Spleen (tissue), 11 donors: Measurements from ENCODE around the gene ZNF648. TPM values are rescaled to one million over a fixed set of nuclear protein-coding genes. Genes with fewer than 3 reads are reported as not detected.
"Not testable (repeated sequence)": the region's sequence is repeated elsewhere in the genome, so short reads cannot be mapped to it uniquely, and the experiment has no call there.

Experiments used
- DNase-seq: peaks from one replicate; pipeline ENCODE4 v3.0.0-alpha.2; 2020
- H3K27ac ChIP-seq, 8 donors: fragments of 200-600 bp; sonication (generic) in 7 of 8; 1 replicate in 4 of 8; 2 replicates in 4 of 8; pipeline versions ENCODE4 v1.5.0 to v1.8.0; 2016 to 2021; ENCODE audit warnings: inconsistent platforms in 4 of 8, mild to moderate bottlenecking in 4 of 8, moderate library complexity in 1 of 8
- H3K27me3 ChIP-seq, 7 donors: fragments of 200-600 bp; sonication (generic) in 6 of 7; replicated peaks in 1 of 7; 1 replicate in 4 of 7; 2 replicates in 3 of 7; pipeline versions ENCODE4 v1.5.0 to v1.8.0; 2016 to 2021; ENCODE audit warnings: inconsistent platforms in 3 of 7, mild to moderate bottlenecking in 1 of 7
- H3K36me3 ChIP-seq, 6 donors: fragments of 200-600 bp; sonication (generic) in 5 of 6; 1 replicate in 4 of 6; 2 replicates in 2 of 6; pipeline versions ENCODE4 v1.5.0 to v1.8.0; 2016 to 2021; ENCODE audit warnings: inconsistent platforms in 2 of 6
- H3K4me1 ChIP-seq, 6 donors: fragments of 200-600 bp; sonication (generic) in 5 of 6; 1 replicate in 3 of 6; 2 replicates in 3 of 6; pipeline versions ENCODE4 v1.5.0 to v1.8.0; 2016 to 2021; ENCODE audit warnings: inconsistent platforms in 3 of 6
- H3K4me3 ChIP-seq, 8 donors: fragments of 200-600 bp; sonication (generic) in 7 of 8; 1 replicate in 4 of 8; 2 replicates in 4 of 8; pipeline versions ENCODE4 v1.5.0 to v1.8.0; 2016 to 2021; ENCODE audit warnings: inconsistent platforms in 4 of 8, mild to moderate bottlenecking in 4 of 8, moderate library complexity in 2 of 8
- H3K9me3 ChIP-seq, 8 donors: fragments of 200-600 bp; sonication (generic) in 7 of 8; 1 replicate in 4 of 8; 2 replicates in 4 of 8; pipeline versions ENCODE4 v1.5.0 to v1.8.0; 2016 to 2021; ENCODE audit warnings: inconsistent platforms in 4 of 8
- POLR2A ChIP-seq, 3 donors: fragments of 450-650 bp; IDR thresholded peaks; one replicate each; pipeline ENCODE4 v1.5.1; 2017; ENCODE audit warnings: antibody characterized with exemption in 3 of 3, mild to moderate bottlenecking in 1 of 3
- POLR2AphosphoS5 ChIP-seq, 3 donors: sonication (generic); formaldehyde crosslinking; IDR thresholded peaks; one replicate each; pipeline ENCODE4 v1.5.1; 2017; ENCODE audit warnings: antibody characterized with exemption in 3 of 3
- WGBS, 5 donors: extraction: QIAGEN DNeasy Blood & Tissue Kit in 3 of 5; methylation state at CpG; one replicate each; pipeline versions ENCODE4 v1.1.5 to v1.1.7; 2013 to 2018; 5-methylcytosine and 5-hydroxymethylcytosine counted together
- intact Hi-C: fragments of 100-400 bp; cut with DNase I; formaldehyde crosslinking; loops from one replicate; pipeline ENCODE4 v1.15.0; 2023; ENCODE audit warnings: low total_unique reads
- polyA plus RNA-seq, 3 donors: library from polyadenylated mRNA; stranded (reverse); fragments of 200-250 nt; gene quantifications; one replicate each; pipeline ENCODE4 v1.2.1, GENCODE V29; 2013
- total RNA-seq, 7 donors: library from RNA; depleted of rRNA in 3 of 7; stranded (reverse); fragments of >200 nt in 3 of 7; fragmentation: NEBNext Ultra II Directional in 4 of 7; extraction: Animal tissue kit (Norgen Biotek cat#: 25700) in 4 of 7; gene quantifications; one replicate each; pipeline versions ENCODE4 v1.1.0 to v1.2.1, GENCODE V29; 2016 to 2021
- TF ChIP-seq, protein P1 (sequence below), 11 experiments: fragments of 200-600 bp in 7 of 11; fragments of 450-650 bp in 4 of 11; sonication (generic) in 4 of 11; IDR thresholded peaks in 8 of 11; conservative IDR thresholded peaks in 3 of 11; 1 replicate in 7 of 11; 2 replicates in 4 of 11; pipeline versions ENCODE4 v1.4.0 to v1.8.0; 2016 to 2021; ENCODE audit warnings: antibody characterized with exemption in 11 of 11, inconsistent platforms in 4 of 11, mild to moderate bottlenecking in 1 of 11
- donor health status: healthy with polysubstance abuse.
- donor health status: DM: no; HTN: no; CAD: no; lungs with moderate emphysema.
- donor health status: DM: no; HTN: no; CAD: no.
- donor health status: Bipolar disorder and iron deficiency.
- donor health status: healthy.
- donor health status: DM: no; HTN: no; CAD: no.
- donor health status: DM: yes; HTN: yes; CAD: no.

ZNF648 gene
- total and polyA plus RNA-seq, 10 donors = 0.26 TPM; not detected in 9

DNA sequence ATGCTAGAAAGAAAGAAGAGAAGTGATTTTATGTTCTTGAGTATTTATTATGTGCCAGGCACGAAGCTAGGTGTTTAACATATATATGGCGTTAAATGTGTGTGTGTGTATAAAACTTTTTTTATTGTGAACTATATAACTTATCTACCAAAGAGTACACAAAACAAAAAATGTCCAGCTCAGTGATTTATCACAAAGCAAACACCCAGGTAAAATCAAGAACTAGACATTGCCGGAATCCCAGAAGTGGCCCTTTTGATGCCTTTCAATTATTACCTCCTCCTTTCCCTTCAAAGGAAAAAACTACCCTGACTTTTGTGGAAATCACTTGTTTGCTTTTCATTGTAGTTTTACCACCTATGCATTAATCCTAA, 40.5 kb upstream of the ZNF648 start:
- intact Hi-C loops = no loop called here
- DNase-seq = no peak
- peaks cover 0 to 11% (median 3%) of the 10 kb centered on the region in 8 donors for H3K9me3 ChIP-seq
- TF ChIP-seq POLR2AphosphoS5 (IDR thresholded peaks at IDR 0.05) = no peak
- peaks cover 0 to 30% (median 0%) of the 10 kb centered on the region in 7 donors for H3K27me3 ChIP-seq
- no peaks in the 10 kb centered on the region for H3K36me3 ChIP-seq
- H3K4me3 ChIP-seq = no peak overlapping the region
- H3K4me1 ChIP-seq = no peaks in the 10 kb centered on the region
- 85 to 93% (median 87%) methylated on average over 3 of the region's 3 CpGs for WGBS, 5 donors
- no peak overlapping the region for H3K27ac ChIP-seq

DNA sequence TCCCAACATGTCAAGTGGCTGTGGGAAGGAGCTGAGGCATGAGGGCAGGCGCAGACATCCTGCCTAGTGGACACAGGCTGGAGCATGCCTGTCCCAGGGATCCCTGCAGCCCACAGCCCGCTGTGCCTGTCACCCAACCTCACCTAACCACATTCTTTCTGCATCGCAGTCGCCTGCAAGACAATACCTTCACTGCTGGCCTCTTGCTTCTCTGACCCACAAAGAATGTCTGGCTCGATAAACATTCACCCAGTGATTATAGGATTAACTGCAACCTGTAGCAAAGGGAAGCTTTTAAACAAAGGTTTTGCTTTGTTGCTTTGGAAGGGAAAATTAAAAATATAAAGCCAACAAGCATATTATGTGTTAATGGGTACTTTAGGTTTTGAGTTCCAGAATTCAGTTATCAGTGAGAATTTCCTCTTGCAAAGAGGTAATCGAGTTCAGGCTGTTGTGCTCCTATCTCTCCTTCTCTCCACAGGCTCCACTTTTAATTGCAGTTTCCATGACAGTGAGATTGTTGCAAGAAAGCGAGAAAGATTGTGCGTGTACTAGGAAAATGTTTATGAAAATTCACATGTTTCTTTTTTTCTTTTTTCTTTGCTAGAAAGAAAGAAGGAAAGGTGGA, 40.0 kb upstream of the ZNF648 start:
- 35 to 45% (median 39%) methylated on average over 8 of the region's 8 CpGs for WGBS, 5 donors
- Histone ChIP-seq H3K36me3 (no peaks in the 10 kb centered on the region), H3K4me1 (no peaks in the 10 kb centered on the region), H3K27ac (no peak overlapping the region), H3K9me3 (peaks cover 0 to 11% (median 3%) of the 10 kb centered on the region in 8 donors), H3K27me3 (peaks cover 0 to 26% (median 0%) of the 10 kb centered on the region in 7 donors), H3K4me3 (no peak overlapping the region)
- intact Hi-C loops = no loop called here
- TF ChIP-seq, protein P1, sequence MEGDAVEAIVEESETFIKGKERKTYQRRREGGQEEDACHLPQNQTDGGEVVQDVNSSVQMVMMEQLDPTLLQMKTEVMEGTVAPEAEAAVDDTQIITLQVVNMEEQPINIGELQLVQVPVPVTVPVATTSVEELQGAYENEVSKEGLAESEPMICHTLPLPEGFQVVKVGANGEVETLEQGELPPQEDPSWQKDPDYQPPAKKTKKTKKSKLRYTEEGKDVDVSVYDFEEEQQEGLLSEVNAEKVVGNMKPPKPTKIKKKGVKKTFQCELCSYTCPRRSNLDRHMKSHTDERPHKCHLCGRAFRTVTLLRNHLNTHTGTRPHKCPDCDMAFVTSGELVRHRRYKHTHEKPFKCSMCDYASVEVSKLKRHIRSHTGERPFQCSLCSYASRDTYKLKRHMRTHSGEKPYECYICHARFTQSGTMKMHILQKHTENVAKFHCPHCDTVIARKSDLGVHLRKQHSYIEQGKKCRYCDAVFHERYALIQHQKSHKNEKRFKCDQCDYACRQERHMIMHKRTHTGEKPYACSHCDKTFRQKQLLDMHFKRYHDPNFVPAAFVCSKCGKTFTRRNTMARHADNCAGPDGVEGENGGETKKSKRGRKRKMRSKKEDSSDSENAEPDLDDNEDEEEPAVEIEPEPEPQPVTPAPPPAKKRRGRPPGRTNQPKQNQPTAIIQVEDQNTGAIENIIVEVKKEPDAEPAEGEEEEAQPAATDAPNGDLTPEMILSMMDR (IDR thresholded peaks at IDR 0.05 in 8 of 11, conservative IDR thresholded peaks at IDR 0.05 in 3 of 11) = no peak
- TF ChIP-seq POLR2AphosphoS5 (IDR thresholded peaks at IDR 0.05) = no peak
- DNase-seq = no peak

DNA sequence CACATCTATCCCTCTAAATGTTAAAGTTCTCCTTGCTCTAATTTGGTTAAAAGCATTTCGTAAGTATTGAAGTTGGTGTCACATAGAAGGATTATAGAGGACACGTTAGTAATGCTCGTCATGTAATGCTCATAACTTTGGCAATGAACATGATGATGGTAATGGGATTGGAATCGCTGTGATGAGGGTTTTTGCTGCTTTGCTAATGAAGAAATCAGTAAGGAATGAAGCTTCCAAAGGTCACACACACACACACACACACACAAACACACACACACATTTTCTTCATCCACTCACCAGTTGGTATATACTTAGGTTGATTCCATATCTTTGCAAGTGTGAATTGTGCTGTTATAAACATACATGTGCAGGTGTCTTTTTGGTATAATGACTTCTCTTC, 36.8 kb upstream of the ZNF648 start:
- Histone ChIP-seq H3K4me3 (no peak overlapping the region), H3K36me3 (no peaks in the 10 kb centered on the region), H3K9me3 (peaks cover 0 to 11% (median 3%) of the 10 kb centered on the region in 8 donors), H3K27ac (no peak overlapping the region), H3K4me1 (no peaks in the 10 kb centered on the region), H3K27me3 (peaks cover 0 to 23% (median 0%) of the 10 kb centered on the region in 7 donors)
- TF ChIP-seq POLR2A (IDR thresholded peaks at IDR 0.05) = no peak
- TF ChIP-seq, protein P1 (IDR thresholded peaks at IDR 0.05 in 8 of 11, conservative IDR thresholded peaks at IDR 0.05 in 3 of 11) = no peak
- TF ChIP-seq POLR2AphosphoS5 (IDR thresholded peaks at IDR 0.05) = no peak
- intact Hi-C loops = no loop called here
- WGBS, 5 donors = 81 to 93% (median 87%) methylated on average over 4 of the region's 4 CpGs
- DNase-seq = no peak

DNA sequence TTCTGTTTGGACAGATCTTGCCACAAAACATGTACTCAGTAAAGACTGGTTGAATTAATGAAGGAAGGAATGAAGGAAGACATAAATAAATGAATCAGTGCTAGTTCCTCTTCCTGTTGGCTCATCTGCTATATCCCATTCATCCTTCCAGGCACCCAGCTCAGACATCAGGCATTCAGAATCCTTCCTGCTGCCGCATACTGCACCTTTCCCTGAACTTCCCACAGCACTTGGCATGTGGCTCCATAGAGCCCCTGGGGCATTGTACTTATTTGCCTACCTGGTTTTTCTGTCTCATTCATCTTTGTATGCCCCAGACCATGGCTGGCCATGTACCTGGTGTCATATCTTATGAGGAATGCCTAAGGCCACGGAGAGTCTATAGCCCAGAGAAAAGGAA, 34.4 kb upstream of the ZNF648 start:
- WGBS, 5 donors = 67 to 76% (median 72%) methylated on average over 2 of the region's 2 CpGs
- TF ChIP-seq, protein P1 (IDR thresholded peaks at IDR 0.05 in 8 of 11, conservative IDR thresholded peaks at IDR 0.05 in 3 of 11) = no peak
- no peak for TF ChIP-seq POLR2AphosphoS5 (IDR thresholded peaks at IDR 0.05)
- TF ChIP-seq POLR2A (IDR thresholded peaks at IDR 0.05) = no peak
- H3K27me3 ChIP-seq = peaks cover 0 to 8% (median 0%) of the 10 kb centered on the region in 7 donors
- H3K27ac ChIP-seq = no peak overlapping the region
- H3K9me3 ChIP-seq = peaks cover 0 to 11% (median 3%) of the 10 kb centered on the region in 8 donors
- no peaks in the 10 kb centered on the region for H3K36me3 ChIP-seq
- H3K4me1 ChIP-seq = no peaks in the 10 kb centered on the region
- no peak overlapping the region for H3K4me3 ChIP-seq
- intact Hi-C loops = no loop called here
- no peak for DNase-seq

DNA sequence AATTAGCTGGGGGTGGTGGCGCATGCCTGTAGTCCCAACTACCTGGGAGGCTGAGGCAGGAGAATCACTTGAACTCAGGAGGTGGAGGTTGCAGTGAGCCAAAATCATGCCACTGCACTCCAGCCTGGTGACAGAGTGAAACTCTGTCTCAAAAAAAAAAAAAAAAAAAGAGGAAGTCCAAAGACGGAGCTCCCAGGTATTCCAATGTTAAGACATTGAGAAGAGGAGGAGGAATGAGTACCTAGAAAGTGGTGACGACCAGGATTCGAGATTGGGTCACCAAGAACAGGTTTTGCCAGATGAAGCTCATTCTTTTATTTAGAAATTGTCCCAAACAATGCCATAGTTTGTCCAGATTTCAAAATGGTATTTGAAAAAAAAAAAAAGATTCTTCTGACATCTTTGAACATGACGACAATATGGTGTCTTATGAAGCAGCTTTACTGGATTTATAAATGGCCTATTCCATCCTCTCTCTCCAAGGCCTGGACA, 33.0 kb upstream of the ZNF648 start:
- H3K9me3 ChIP-seq, DNase-seq, H3K27me3 ChIP-seq, H3K27ac ChIP-seq, H3K4me1 ChIP-seq, H3K36me3 ChIP-seq, H3K4me3 ChIP-seq, intact Hi-C loops: not testable (repeated sequence)
- 72 to 80% (median 75%) methylated on average over 5 of the region's 5 CpGs for WGBS, 5 donors
